A673 (cell line): ENCODE measurements around the gene CRB1.

ENCODE experiments used
- EZH2 ChIP-seq: fragments of 200-600 bp; sonication (generic); IDR thresholded peaks from 2 replicates; pipeline ENCODE4 v1.6.1; 2017; ENCODE audit warnings: borderline replicate concordance, low read depth, mild to moderate bottlenecking, mixed read lengths, antibody characterized with exemption, low read length; ENCODE audit not compliant: poor library complexity, severe bottlenecking
- TF ChIP-seq, protein P1 (sequence below): fragments of 300-800, 200-600 bp; sonication (generic); conservative IDR thresholded peaks from 2 replicates; pipeline ENCODE4 v1.5.1; 2017; ENCODE audit warnings: low read depth, mild to moderate bottlenecking, antibody characterized with exemption, low read length, moderate library complexity, mixed read lengths

DNA sequence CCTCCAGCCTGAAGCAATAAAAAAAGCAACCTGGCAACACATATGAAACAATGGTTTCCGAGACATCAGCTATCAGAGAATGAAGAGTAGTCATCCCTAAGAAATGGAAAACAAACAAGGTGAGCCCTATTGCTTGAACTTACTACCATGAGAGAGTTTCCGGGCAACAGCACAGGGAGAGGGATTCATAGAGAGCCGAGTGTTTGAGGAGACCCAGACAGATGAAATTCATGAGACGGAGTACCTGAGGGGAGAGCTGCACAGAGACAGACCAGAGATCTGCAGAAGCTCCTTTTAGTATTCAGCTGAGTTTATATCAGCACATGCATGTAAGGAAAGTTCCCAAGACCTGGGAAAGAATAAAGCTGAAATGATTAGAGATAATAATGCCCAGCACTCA is 19.8 kb downstream of the CRB1 start:
- no peak for TF ChIP-seq EZH2
- TF ChIP-seq, protein P1, sequence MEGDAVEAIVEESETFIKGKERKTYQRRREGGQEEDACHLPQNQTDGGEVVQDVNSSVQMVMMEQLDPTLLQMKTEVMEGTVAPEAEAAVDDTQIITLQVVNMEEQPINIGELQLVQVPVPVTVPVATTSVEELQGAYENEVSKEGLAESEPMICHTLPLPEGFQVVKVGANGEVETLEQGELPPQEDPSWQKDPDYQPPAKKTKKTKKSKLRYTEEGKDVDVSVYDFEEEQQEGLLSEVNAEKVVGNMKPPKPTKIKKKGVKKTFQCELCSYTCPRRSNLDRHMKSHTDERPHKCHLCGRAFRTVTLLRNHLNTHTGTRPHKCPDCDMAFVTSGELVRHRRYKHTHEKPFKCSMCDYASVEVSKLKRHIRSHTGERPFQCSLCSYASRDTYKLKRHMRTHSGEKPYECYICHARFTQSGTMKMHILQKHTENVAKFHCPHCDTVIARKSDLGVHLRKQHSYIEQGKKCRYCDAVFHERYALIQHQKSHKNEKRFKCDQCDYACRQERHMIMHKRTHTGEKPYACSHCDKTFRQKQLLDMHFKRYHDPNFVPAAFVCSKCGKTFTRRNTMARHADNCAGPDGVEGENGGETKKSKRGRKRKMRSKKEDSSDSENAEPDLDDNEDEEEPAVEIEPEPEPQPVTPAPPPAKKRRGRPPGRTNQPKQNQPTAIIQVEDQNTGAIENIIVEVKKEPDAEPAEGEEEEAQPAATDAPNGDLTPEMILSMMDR = no peak
